CD14-positive monocyte (primary cell): ENCODE results near the gene PLK3. TPM values are rescaled to one million over a fixed set of nuclear protein-coding genes. Genes with fewer than 3 reads are reported as not detected.
A peak's percentile ranks its signal among the peaks of the same experiment; 100 is the strongest.

ENCODE experiments used
- DNase-seq, 3 donors: peaks; one replicate each; pipeline ENCODE4 v3.0.0-alpha.2; 2011 to 2022
- H2AFZ ChIP-seq: 2 replicates; pipeline ENCODE4 v1.6.0; 2012; ENCODE audit warnings: mild to moderate bottlenecking, low read depth, low read length, inconsistent platforms; ENCODE audit not compliant: insufficient read depth, poor library complexity, severe bottlenecking
- H3K27ac ChIP-seq, 2 donors: 1 replicate in 1 of 2; 2 replicates in 1 of 2; pipeline ENCODE4 v1.5.1; 2012 to 2013; ENCODE audit warnings: low read length in 2 of 2, control low read depth in 1 of 2, inconsistent platforms in 1 of 2, low read depth in 1 of 2, mild to moderate bottlenecking in 1 of 2
- H3K27me3 ChIP-seq, 2 donors: one replicate each; pipeline versions ENCODE4 v1.6.0 to v1.6.1; 2011 to 2013; ENCODE audit warnings: low read length in 2 of 2; ENCODE audit not compliant: control insufficient read depth in 2 of 2, insufficient read depth in 2 of 2
- H3K36me3 ChIP-seq, 2 donors: replicated peaks in 1 of 2; 1 replicate in 1 of 2; 2 replicates in 1 of 2; pipeline versions ENCODE4 v1.5.1 to v1.6.1; 2012 to 2013; ENCODE audit warnings: low read length in 2 of 2, control low read depth in 1 of 2, inconsistent platforms in 1 of 2, mild to moderate bottlenecking in 1 of 2; ENCODE audit not compliant: insufficient read depth in 2 of 2, control insufficient read depth in 1 of 2
- H3K4me1 ChIP-seq, 2 donors: 1 replicate in 1 of 2; 2 replicates in 1 of 2; pipeline versions ENCODE4 v1.5.1 to v1.6.1; 2012 to 2013; ENCODE audit warnings: low read length in 2 of 2, control low read depth in 1 of 2, inconsistent platforms in 1 of 2, mild to moderate bottlenecking in 1 of 2, moderate library complexity in 1 of 2; ENCODE audit not compliant: insufficient read depth in 2 of 2, control insufficient read depth in 1 of 2
- H3K4me2 ChIP-seq: replicated peaks from 2 replicates; pipeline ENCODE3; 2012; ENCODE audit warnings: low read length, moderate library complexity, mild to moderate bottlenecking; ENCODE audit not compliant: poor library complexity, severe bottlenecking; ENCODE audit errors: extremely low read depth
- H3K4me3 ChIP-seq, 3 experiments: fragments of 200-600 bp in 1 of 3; sonication (generic) in 1 of 3; replicated peaks in 1 of 3; 1 replicate in 2 of 3; 2 replicates in 1 of 3; pipeline ENCODE4 v1.5.1; 2011 to 2013; ENCODE audit warnings: low read length in 3 of 3, mild to moderate bottlenecking in 3 of 3, control low read depth in 2 of 3, low read depth in 2 of 3, inconsistent platforms in 1 of 3, moderate library complexity in 1 of 3
- H3K79me2 ChIP-seq: 2 replicates; pipeline ENCODE4 v1.6.0; 2012; ENCODE audit warnings: mild to moderate bottlenecking, control low read depth, inconsistent platforms, low read length, moderate library complexity; ENCODE audit not compliant: insufficient read depth
- H3K9ac ChIP-seq: 2 replicates; pipeline ENCODE4 v1.6.0; 2017; ENCODE audit warnings: low read length, mild to moderate bottlenecking; ENCODE audit not compliant: insufficient read depth, poor library complexity, severe bottlenecking
- H3K9me3 ChIP-seq, 2 donors: replicated peaks in 1 of 2; 1 replicate in 1 of 2; 2 replicates in 1 of 2; pipeline versions ENCODE4 v1.5.1 to v1.6.1; 2012 to 2013; ENCODE audit warnings: low read length in 2 of 2, control low read depth in 1 of 2; ENCODE audit not compliant: control insufficient read depth in 1 of 2, insufficient read depth in 1 of 2
- H4K20me1 ChIP-seq: 2 replicates; pipeline ENCODE4 v1.6.0; 2012; ENCODE audit warnings: mild to moderate bottlenecking, low read length, control low read depth, moderate library complexity; ENCODE audit not compliant: insufficient read depth
- H3K27ac Mint-ChIP-seq, 7 donors: one replicate each; pipeline ENCODE4 v1.8.0; 2020; ENCODE audit warnings: mild to moderate bottlenecking in 7 of 7, mixed read lengths in 7 of 7, moderate library complexity in 6 of 7, inconsistent platforms in 2 of 7
- H3K27me3 Mint-ChIP-seq, 3 donors: one replicate each; pipeline ENCODE4 v1.8.0; 2021 to 2022; ENCODE audit warnings: low read depth in 3 of 3, mild to moderate bottlenecking in 3 of 3, mixed read lengths in 3 of 3, moderate library complexity in 3 of 3, inconsistent platforms in 1 of 3
- H3K36me3 Mint-ChIP-seq, 2 donors: one replicate each; pipeline ENCODE4 v1.8.0; 2020; ENCODE audit warnings: mixed read lengths in 2 of 2, inconsistent platforms in 1 of 2, mild to moderate bottlenecking in 1 of 2
- H3K4me1 Mint-ChIP-seq: one replicate; pipeline ENCODE4 v1.8.0; 2020; ENCODE audit warnings: mild to moderate bottlenecking, mixed read lengths
- H3K4me3 Mint-ChIP-seq, 2 donors: one replicate each; pipeline ENCODE4 v1.8.0; 2020; ENCODE audit warnings: mild to moderate bottlenecking in 2 of 2, mixed read lengths in 2 of 2, moderate library complexity in 1 of 2
- H3K9me3 Mint-ChIP-seq, 7 donors: one replicate each; pipeline ENCODE4 v1.8.0; 2020 to 2022; ENCODE audit warnings: mixed read lengths in 7 of 7, mild to moderate bottlenecking in 6 of 7, moderate library complexity in 6 of 7, inconsistent platforms in 2 of 7
- WGBS: methylation state at CpG from one replicate; pipeline ENCODE4 v1.1.5; 2013; ENCODE audit warnings: missing lambda C conversion rate; ENCODE audit not compliant: insufficient coverage; 5-methylcytosine and 5-hydroxymethylcytosine counted together
- intact Hi-C, 2 donors: fragments of 100-400 bp; cut with micrococcal nuclease; formaldehyde crosslinking; loops; one replicate each; pipeline versions ENCODE4 v1.15.0 to v1.15.1; 2023
- polyA plus RNA-seq, 3 donors: library from polyadenylated mRNA; depleted of rRNA in 1 of 3; unstranded in 2 of 3; stranded (reverse) in 1 of 3; fragments of 300-500 nt in 2 of 3; fragments of >200 nt in 1 of 3; fragmentation: Illumina TruSeq in 2 of 3; gene quantifications; 1 replicate in 2 of 3; 2 replicates in 1 of 3; pipeline ENCODE4 v1.2.3, GENCODE V29; 2012 to 2021
- TF ChIP-seq, protein P1 (sequence below): fragments of 200-600 bp; IDR thresholded peaks from one replicate; pipeline ENCODE4 v1.8.0; 2022; ENCODE audit warnings: antibody characterized with exemption, mild to moderate bottlenecking

The PLK3 gene
- polyA plus RNA-seq, 3 donors, result 15.8 to 285 (median 28.1) TPM

DNA sequence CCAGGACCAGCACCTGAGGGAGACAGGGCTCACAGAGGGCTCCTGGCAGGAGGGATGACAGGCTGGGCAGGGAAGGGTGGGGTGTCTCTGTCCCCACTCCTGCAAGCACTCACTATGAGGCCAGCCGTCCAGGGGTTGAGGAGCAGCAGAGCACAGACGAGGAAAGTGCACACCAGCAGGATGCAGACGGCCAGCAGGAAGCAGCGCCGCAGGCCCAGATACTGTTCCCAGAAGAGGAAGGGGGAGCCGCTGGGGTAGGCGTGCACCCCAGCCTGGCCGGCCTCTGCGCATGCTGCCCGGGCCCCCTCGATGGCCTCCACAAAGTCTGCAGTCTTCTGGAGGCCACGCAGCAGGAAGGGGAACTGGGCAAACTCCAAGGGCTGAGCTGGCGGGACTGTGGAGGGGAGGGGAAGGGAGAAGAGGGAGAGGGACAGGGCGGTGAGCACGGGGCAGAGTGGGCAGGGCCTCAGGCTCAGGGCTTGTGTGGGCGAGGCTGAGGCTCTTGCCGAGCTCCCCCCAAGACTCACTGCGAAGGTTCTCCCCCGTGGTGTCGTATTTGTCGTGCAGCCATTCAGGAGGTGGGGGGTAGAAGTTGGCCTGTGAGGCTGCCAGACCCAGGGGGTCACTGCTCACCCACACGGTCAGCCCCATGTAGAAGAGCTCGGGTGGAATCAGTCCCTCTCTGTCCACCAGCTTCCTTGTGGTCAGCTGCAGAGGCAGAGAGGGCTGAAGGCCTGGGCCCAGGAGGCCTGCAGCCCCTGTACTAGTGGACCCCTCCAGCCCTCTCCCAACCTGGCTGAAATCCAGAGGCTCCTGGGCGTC lies 26.4 kb downstream of the PLK3 start:
- H4K20me1 ChIP-seq, result no peaks in the 10 kb centered on the region
- H3K9me3 ChIP-seq, result no peaks in the 10 kb centered on the region
- TF ChIP-seq, protein P1, sequence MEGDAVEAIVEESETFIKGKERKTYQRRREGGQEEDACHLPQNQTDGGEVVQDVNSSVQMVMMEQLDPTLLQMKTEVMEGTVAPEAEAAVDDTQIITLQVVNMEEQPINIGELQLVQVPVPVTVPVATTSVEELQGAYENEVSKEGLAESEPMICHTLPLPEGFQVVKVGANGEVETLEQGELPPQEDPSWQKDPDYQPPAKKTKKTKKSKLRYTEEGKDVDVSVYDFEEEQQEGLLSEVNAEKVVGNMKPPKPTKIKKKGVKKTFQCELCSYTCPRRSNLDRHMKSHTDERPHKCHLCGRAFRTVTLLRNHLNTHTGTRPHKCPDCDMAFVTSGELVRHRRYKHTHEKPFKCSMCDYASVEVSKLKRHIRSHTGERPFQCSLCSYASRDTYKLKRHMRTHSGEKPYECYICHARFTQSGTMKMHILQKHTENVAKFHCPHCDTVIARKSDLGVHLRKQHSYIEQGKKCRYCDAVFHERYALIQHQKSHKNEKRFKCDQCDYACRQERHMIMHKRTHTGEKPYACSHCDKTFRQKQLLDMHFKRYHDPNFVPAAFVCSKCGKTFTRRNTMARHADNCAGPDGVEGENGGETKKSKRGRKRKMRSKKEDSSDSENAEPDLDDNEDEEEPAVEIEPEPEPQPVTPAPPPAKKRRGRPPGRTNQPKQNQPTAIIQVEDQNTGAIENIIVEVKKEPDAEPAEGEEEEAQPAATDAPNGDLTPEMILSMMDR, result no peak
- peak overlapping the region; percentile 50 for H3K9ac ChIP-seq
- H3K27ac ChIP-seq, result peak overlapping the region; percentile 29 to 67
- peak; percentile 67 to 82 (median 81) for DNase-seq
- H3K79me2 ChIP-seq, result no peaks in the 10 kb centered on the region
- Mint-ChIP-seq H3K4me3 (peak overlapping the region; percentile 66 to 83), H3K27me3 (peaks cover 0 to 5% (median 0%) of the 10 kb centered on the region in 3 donors), H3K9me3 (peaks cover 0 to 3% (median 0%) of the 10 kb centered on the region in 7 donors), H3K4me1 (peaks cover 30% of the 10 kb centered on the region), H3K27ac (peak overlapping the region; percentile 67 to 91 (median 81)), H3K36me3 (no peaks in the 10 kb centered on the region)
- peak overlapping the region; percentile 88 for H2AFZ ChIP-seq
- H3K36me3 ChIP-seq, result no peaks in the 10 kb centered on the region
- H3K4me3 ChIP-seq, result peak overlapping the region in 1 of 3 experiments; percentile 68
- H3K27me3 ChIP-seq, result no peaks in the 10 kb centered on the region
- intact Hi-C loops, result loop anchor here in 1 of 2 donors (5.0 kb wide), 1 partner anchor 39 kb away; the partner anchor contains the start of gene BEST4
- H3K4me1 ChIP-seq, result peaks cover 30 to 44% of the 10 kb centered on the region in 2 donors
- peak overlapping the region; percentile 72 for H3K4me2 ChIP-seq
- 10% methylated on average over 23 of the region's 24 CpGs for WGBS

DNA sequence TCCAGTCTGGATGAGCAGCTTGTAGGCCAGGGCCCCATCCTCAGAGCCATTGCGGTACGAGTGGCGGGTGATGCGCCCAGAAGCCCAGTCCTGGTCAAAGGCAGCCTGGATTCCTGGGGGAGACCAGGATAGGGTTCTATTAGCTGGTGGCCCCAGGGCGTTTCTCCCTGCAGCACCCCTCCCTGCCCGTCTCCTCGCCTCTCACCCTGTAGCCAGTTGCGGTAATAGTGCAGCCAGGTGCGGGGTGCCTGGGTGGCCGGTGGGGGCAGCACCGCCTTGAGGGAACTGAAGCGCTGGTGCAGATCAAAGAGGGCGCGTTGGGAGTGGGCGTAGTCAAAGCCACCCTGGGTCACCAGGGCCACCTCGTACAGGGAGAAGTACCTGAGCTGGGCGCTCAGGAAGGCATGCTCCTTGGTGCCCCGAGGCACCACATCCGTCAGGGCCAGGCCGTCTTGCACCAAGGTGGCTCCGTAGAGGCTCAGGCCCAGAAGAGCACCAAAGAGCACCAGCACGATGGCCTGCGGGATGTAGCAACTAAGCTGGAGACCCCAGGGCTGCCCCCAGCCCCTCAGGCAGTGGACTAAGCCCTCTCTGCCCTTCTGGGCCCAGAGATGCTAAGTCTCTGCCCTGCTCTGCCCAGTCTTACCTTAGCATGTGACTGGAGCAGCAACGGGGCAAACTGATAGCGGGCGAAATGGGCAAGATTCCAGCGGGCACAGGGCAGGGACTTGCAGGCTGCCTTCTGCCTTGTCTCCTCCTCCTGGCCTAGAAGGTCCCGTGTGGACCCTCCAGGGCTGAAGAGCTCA lies 27.2 kb downstream of the PLK3 start:
- TF ChIP-seq, protein P1, result no peak
- peak overlapping the region in 1 of 3 experiments; percentile 68 for H3K4me3 ChIP-seq
- peak overlapping the region in 1 of 7 donors; percentile 61 for H3K27ac Mint-ChIP-seq
- no peak overlapping the region for H3K4me3 Mint-ChIP-seq
- H3K36me3 Mint-ChIP-seq, result no peaks in the 10 kb centered on the region
- H3K79me2 ChIP-seq, result no peaks in the 10 kb centered on the region
- no peaks in the 10 kb centered on the region for H3K9me3 ChIP-seq
- H3K9me3 Mint-ChIP-seq, result peaks cover 0 to 3% (median 0%) of the 10 kb centered on the region in 7 donors
- H3K4me1 Mint-ChIP-seq, result peaks cover 30% of the 10 kb centered on the region
- DNase-seq, result no peak
- H3K4me1 ChIP-seq, result peaks cover 30 to 46% of the 10 kb centered on the region in 2 donors
- H3K9ac ChIP-seq, result no peak overlapping the region
- H3K36me3 ChIP-seq, result no peaks in the 10 kb centered on the region
- H3K27me3 Mint-ChIP-seq, result peaks cover 0 to 5% (median 0%) of the 10 kb centered on the region in 3 donors
- H3K27ac ChIP-seq, result peak overlapping the region; percentile 29 to 67
- H4K20me1 ChIP-seq, result no peaks in the 10 kb centered on the region
- H3K4me2 ChIP-seq, result peak overlapping the region; percentile 72
- intact Hi-C loops, result loop anchor here in 1 of 2 donors (5.0 kb wide), 1 partner anchor 40 kb away; the partner anchor contains the start of gene BEST4
- WGBS, result 92% methylated on average over 26 of the region's 28 CpGs
- H3K27me3 ChIP-seq, result no peaks in the 10 kb centered on the region
- H2AFZ ChIP-seq, result peak overlapping the region; percentile 88
